Neural progenitor cell (in vitro differentiated cells): Measurements from ENCODE around the gene TMEM131L.

Experiments
- EZH2 ChIP-seq: fragments of 200-600 bp; sonication (generic); IDR thresholded peaks from 2 replicates; pipeline ENCODE4 v1.6.1; 2017; ENCODE audit warnings: antibody characterized with exemption, mild to moderate bottlenecking, moderate library complexity
- EZH2phosphoT487 ChIP-seq: fragments of 200-600 bp; sonication (generic); IDR thresholded peaks from 2 replicates; pipeline ENCODE4 v1.6.1; 2017; ENCODE audit warnings: antibody characterized with exemption
- TF ChIP-seq, protein P1 (sequence below): fragments of 200-600 bp; sonication (generic); IDR thresholded peaks from 2 replicates; pipeline ENCODE4 v1.5.1; 2017; ENCODE audit warnings: antibody characterized with exemption, mild to moderate bottlenecking

DNA sequence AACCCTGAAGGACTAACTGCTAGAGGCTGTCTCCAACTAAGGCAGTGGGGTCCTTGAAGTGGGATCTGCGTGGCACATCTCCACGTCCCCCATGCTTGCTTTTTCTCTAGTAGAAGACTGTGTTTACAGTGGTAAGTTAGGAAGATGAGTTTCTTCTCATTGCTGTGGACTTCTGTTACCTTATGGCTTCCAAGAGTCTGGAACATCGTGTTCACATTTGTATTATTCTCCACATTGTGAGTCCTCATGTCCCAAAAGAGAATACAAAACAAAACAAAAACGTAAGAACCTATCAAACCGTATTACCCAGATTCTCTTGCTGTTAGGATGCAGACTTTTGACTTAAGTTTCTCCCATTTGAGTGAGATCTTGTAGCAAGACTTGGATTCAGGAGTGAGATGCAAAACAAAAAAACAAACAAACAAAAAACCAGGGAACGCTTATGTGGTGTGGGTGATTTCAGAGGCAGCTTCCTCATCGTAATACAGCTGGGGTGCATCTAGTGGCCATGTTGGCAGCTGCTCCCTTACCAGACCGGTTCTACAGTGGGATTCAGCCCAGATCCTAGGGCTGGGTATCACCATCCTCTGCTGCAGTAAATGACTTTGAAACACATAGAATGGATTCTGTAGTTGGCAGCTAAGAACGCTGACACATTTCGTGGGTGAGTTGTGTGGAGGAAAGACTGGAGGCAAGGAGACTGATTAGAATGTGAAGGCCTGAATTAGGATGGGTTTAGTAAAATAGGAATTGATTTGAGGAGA, 41.3 kb downstream of the TMEM131L start:
- TF ChIP-seq, protein P1, sequence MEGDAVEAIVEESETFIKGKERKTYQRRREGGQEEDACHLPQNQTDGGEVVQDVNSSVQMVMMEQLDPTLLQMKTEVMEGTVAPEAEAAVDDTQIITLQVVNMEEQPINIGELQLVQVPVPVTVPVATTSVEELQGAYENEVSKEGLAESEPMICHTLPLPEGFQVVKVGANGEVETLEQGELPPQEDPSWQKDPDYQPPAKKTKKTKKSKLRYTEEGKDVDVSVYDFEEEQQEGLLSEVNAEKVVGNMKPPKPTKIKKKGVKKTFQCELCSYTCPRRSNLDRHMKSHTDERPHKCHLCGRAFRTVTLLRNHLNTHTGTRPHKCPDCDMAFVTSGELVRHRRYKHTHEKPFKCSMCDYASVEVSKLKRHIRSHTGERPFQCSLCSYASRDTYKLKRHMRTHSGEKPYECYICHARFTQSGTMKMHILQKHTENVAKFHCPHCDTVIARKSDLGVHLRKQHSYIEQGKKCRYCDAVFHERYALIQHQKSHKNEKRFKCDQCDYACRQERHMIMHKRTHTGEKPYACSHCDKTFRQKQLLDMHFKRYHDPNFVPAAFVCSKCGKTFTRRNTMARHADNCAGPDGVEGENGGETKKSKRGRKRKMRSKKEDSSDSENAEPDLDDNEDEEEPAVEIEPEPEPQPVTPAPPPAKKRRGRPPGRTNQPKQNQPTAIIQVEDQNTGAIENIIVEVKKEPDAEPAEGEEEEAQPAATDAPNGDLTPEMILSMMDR = no peak
- TF ChIP-seq EZH2phosphoT487 (no peak), EZH2 (no peak)
